Measurements from ENCODE around the gene NPPB.

The NPPB gene

GRCh38 chr1:11868331-11868980 is 9.7 kb upstream of the NPPB start:
- DNase-seq (ENCODE audit: low read depth in 2 of 2): no peak
- H3K4me3 ChIP-seq (replicated peaks in 1 of 2; ENCODE audit: low read depth in 2 of 2, low read length in 2 of 2): no peak overlapping the region
- TF ChIP-seq CTCF (IDR thresholded peaks at IDR 0.05; ENCODE audit: low read depth, low read length): no peak

GRCh38 chr1:11862890-11863289 is 4.1 kb upstream of the NPPB start:
- peak in 1 of 2 donors; percentile 44 for DNase-seq (ENCODE audit: low read depth in 2 of 2)
- TF ChIP-seq CTCF (IDR thresholded peaks at IDR 0.05; ENCODE audit: low read depth, low read length): no peak

GRCh38 chr1:11860587-11860986 is 1.8 kb upstream of the NPPB start:
- no peak for TF ChIP-seq CTCF (IDR thresholded peaks at IDR 0.05; ENCODE audit: low read depth, low read length)
- no peak overlapping the region for H3K4me3 ChIP-seq (replicated peaks in 1 of 2; ENCODE audit: low read depth in 2 of 2, low read length in 2 of 2)

More at GRCh38 chr1:11862890-11863289, 4.1 kb upstream of the NPPB start:
- H3K4me3 ChIP-seq (replicated peaks in 1 of 2; ENCODE audit: low read depth in 2 of 2, low read length in 2 of 2): no peak overlapping the region

GRCh38 chr1:11860083-11860482 is 1.3 kb upstream of the NPPB start:
- TF ChIP-seq CTCF (IDR thresholded peaks at IDR 0.05; ENCODE audit: low read depth, low read length): no peak
- DNase-seq (ENCODE audit: low read depth in 2 of 2): no peak

More at GRCh38 chr1:11860587-11860986, 1.8 kb upstream of the NPPB start:
- no peak for DNase-seq (ENCODE audit: low read depth in 2 of 2)

GRCh38 chr1:11858968-11859871 is 475 bp upstream of the NPPB start:
- DNase-seq (ENCODE audit: low read depth in 2 of 2): peak; percentile 60 to 71
- H3K4me3 ChIP-seq (replicated peaks in 1 of 2; ENCODE audit: low read depth in 2 of 2, low read length in 2 of 2): no peak overlapping the region
- peak; percentile 49 for TF ChIP-seq CTCF (IDR thresholded peaks at IDR 0.05; ENCODE audit: low read depth, low read length)

More at GRCh38 chr1:11860083-11860482, 1.3 kb upstream of the NPPB start:
- no peak overlapping the region for H3K4me3 ChIP-seq (replicated peaks in 1 of 2; ENCODE audit: low read depth in 2 of 2, low read length in 2 of 2)

GRCh38 chr1:11858158-11858557 is 587 bp downstream of the NPPB start:
- no peak for TF ChIP-seq CTCF (IDR thresholded peaks at IDR 0.05; ENCODE audit: low read depth, low read length)
- no peak for DNase-seq (ENCODE audit: low read depth in 2 of 2)
- no peak overlapping the region for H3K4me3 ChIP-seq (replicated peaks in 1 of 2; ENCODE audit: low read depth in 2 of 2, low read length in 2 of 2)
